Medulla oblongata (tissue), 1 donor: Measurements from ENCODE around the gene BABAM1.

ENCODE experiments used
- DNase-seq: peaks from one replicate; pipeline ENCODE4 v3.0.0-alpha.2; 2015; ENCODE audit errors: extremely low spot score

Gene BABAM1

DNA sequence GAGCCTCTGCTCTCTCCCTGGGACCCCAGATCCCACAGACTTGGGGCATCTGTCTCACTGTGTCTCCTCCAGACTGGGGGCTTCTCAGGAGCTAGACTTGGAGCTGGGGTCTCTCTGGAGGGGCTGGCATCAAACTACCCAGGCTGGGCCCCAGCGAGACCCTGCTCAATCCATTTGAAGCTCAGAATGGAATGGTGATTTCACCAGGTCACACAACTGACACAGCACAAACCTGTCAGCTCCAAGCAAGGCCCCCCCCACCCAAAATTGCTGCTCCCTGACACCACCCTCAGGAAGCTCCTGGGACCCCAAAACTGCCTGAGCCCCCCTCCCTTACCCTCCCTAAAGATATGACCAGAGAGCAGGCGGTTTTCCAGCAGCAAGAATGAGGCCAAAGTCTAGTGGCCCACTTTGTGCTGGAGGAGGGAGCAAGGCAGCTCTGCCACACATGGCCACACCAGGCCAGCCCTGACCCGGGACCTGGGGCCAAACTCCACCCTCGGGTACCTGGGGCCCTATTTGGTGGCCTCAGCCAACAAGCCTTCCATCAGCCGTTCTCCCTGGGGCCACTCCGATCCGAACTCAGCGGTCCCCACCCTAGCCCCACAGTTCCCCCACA lies 23.9 kb upstream of the BABAM1 start:
- DNase-seq: no peak

DNA sequence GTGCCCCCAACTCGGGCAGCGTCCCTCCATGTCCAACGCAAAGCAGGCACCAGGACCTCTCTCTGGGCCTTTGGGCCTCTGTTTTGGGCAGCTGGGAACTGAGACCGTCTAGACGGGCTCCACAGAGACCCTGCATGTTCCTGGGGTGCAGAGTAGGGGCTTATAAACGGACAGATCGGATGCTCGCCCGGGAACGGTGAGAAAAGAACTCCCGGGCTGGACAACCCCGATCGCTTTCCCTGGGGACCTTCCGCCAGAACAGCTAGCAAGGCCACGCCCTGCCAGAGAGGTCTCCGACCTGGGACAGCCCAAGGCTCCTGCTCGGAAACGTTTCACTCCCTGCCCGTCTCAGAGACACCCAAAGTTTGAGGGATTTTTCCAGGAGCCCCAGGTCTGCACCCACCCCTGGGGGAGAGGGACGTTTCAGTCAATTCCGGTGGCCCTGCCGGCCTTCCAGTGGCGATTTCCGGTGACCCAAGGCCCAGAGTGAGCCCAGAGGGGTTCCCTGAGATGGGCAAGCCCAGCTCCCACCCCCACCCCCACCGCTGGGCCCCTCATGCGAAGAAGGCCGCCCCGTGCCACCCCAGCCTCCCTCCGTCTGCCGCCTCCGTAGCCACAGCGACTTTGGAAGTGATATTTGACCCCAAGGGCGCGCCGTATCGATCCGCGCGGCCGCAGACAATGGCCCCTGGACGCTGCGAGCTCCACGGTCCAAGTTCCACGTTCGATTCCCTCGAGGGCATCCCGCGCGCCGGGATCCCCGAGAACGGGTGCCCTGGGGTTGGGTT lies 23.2 kb upstream of the BABAM1 start:
- DNase-seq: no peak

DNA sequence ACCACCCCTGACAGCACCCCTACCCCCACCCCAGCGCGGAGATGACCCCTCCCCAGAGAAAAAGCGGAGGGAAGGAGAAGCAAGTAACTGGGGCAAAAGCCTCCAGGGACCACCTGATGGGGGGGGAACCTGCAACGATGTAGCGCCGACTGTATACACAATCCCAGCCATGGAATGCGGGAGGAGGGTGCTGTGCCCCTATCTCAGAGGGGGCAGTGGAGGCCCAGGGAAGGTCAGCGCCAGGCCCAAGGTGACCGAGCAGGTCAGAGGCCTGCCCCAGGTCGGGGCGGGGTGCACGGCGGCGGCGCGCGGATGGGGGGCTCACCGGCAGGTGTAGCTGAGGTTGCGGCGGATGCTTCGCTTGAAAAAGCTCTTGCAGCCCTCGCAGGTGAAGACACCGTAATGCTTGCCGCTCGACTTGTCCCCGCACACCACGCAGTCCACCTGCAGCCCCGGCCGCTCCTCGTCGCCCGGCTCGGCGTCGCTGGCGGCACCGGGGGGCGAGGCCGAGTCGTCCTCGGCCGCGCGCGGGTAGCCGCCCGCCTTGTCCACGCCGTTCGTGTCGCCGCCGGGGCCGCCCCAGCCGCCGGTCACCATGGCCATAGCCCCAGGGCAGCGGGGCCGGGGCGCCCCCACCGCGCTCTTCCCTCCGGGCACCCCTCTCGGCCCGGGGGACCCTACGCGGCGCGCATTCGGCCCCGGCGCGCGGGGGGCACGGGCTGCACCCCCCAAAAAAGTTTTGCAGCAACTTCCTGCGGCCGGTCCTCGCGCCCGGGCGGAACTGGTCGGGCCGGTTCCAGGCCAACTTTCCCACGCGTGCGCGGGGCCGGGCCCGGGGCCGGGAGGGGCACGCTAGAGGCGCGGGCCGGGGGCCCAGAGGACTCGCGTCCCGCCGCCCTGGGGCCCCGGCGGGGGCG lies 22.4 kb upstream of the BABAM1 start:
- DNase-seq: no peak

DNA sequence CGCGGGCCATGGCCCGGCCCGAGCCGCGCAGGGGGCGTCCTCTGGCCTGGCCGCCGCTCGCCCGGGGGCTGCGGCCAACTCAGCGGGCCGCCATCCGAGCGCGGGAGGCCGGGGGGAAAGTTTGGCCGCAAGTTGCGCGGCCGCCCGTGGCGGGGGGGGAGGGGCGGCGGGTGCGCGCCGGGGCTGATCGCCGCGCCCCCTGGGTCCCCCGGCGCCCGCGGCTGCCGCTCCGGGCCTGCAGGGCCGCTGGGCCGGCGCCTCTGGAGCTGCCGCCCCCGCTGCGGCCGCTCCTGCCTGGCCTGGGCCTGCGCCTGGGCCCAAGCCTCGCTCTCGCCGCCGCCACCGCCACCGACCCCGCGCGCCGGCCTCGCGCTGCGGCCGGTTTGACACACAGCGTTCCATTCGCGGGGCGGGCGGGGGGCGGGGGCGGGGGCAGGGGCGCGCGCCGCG lies 21.7 kb upstream of the BABAM1 start, which contains the start of gene NR2F6:
Gene NR2F6, minus strand, starts transcription at position 385 of the 450 bp plus-strand sequence. CDS start 699 bp downstream, outside the sequence.
- DNase-seq: no peak

DNA sequence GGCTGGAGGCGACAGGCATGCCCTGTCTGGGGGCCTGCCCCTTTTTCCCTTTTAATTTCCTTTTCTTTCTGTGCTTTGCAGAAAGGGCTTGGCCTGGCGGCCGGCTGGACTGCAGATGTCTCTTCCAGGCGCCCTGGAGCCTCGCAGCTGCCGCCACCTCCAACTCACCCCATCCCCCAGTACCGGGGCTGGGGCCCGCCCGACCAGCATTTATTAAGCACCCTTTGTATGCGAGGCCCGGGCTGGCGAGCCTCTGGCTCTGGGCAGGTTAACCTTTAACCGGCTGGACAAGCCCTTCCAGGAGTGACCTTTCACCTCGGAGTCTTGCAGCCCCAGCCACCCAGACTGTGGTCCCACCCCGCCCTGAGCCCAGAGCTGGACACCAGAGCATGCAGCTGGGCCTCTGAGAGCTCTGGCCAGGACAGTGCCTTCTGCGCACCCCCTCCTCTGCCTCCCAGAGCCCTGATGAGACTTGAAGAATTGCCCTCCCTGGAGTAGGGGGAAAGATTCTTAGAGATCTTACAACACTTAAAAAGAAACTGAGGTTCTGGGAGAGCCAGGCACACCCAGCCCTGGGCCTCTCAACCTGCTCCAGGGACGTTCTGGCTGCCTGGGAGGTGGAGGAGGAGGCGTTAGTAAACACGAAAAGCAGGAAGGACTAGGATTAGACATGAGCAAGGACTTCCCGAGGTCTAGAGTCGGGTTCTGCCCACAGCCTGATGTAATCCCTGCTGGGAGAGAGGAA lies 20.4 kb upstream of the BABAM1 start:
- DNase-seq: no peak

- no peak for DNase-seq
These were observed 19.0 kb upstream of the BABAM1 start for GRCh38 chr19:17248011-17248776.

DNA sequence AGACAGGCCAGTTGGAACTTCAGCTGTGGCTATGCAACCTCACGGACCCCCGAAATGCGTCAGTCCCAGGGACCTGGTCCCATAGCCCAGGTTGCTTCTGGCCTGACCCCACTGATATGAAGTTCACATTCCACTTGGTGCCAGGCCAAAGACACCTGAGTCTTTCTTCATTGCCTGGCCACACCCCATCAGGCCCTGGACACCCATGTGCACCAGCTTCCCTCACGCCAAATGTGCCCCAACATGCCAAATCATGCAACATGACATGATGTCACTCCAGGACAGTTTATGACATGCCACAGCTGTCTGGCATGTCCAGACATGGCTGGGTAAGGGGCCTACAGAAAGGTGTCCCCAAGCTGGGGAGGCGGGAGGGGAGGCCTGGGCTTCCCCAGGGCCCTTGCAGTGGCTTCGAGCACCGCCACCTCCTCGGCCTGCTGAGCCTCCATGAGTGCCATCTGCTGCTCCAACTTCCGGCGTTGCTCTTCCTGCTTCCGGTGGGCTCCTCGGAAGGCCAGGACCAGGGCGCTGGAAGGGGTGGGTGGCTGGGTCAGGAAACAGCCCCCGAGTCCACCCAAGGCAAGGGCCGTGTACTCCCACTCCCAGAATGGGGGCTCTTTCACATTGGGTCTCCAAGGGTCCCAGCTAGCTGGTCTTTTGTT lies 17.2 kb upstream of the BABAM1 start:
- no peak for DNase-seq

GRCh38 chr19:17254636-17255035 lies 12.6 kb upstream of the BABAM1 start:
- no peak for DNase-seq

DNA sequence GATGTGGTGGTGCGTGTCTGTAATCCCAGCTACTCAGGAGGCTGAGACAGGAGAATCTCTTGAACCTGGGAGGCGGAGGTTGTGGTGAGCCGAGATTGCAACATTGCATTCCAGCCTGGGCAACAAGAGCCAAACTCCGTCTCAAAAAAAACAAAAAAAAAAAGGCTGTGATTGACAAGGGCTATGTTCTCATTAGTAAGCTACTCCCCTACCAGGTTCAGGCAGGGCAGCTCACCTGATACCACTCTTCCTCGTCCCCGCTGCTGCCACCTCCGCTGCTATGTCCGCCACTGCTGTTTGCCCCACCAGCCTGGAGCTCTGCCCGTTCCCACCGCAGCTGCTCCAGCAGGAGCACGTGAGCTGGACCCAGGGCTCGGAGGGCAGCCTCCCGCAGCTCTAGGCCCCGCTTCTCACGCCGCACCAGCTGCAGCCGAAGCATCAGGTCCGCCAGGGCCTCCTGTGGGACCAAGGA lies 12.1 kb upstream of the BABAM1 start:
- no peak for DNase-seq

GRCh38 chr19:17256130-17256529 lies 11.1 kb upstream of the BABAM1 start:
- DNase-seq: no peak

GRCh38 chr19:17259118-17259780 lies 8.0 kb upstream of the BABAM1 start:
- no peak for DNase-seq

DNA sequence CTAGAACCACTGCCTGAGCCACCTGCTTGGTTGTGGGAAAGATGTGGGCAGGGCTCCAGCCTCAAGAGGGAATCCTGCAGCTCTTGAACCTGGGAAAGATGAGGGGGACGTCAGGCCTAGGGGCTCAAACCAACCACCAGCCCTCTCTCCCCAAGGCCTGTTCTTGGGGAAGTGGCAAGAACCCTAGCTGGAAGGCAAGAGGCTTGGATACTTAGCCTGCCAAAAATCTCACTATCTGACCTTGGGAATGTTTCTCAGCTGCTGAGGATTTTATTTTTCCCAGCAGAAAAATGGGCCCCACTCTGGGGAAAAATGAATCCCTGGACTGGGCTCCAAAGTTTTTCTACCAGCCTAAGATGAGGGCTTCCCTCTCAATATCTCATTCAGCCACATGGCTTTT lies 7.3 kb upstream of the BABAM1 start:
- no peak for DNase-seq

GRCh38 chr19:17260842-17261325 lies 6.4 kb upstream of the BABAM1 start:
- DNase-seq: peak; percentile 67

DNA sequence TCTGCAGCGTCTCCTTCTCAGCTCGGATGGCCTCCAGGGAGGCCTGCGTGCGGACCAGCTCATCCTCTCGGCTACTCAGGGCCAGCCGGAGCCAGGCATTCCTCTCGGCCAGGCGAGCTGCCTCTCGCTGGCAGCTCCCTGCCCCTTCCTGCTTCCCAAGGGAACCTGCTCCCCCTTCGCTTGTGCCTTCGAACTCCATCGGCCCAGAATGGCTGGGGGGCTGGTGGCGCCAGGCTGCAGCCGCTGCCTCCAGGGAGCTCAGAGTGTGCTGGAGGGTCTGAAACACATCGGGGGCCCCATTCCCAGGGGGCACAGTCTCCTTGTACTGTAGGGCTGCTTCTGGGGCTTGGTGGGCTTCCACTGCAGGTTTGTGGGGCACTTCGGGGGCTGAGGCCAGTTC lies 4.7 kb upstream of the BABAM1 start:
- no peak for DNase-seq

- no peak for DNase-seq
These were observed 3.3 kb upstream of the BABAM1 start for GRCh38 chr19:17263712-17264640.

DNA sequence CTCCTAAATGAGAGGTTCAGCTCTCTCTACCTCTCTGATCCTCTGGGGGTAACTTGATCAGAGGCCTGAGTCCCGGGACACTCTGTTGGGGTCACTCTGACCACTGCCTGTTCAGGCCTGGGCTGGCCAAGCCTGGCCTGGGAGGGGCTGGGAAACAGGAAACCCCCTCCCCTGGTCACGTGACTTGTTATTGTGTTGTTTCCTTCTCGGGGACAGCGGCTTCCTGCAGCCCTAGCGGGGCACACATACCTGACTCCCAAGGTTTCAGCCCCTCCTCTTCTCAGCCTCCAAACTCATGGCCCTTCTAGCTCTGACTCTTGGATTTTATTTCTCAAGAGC lies 2.6 kb upstream of the BABAM1 start, which contains the start of gene USHBP1:
Gene USHBP1, minus strand, starts transcription at position 105 of the 339 bp plus-strand sequence. CDS start 446 bp downstream, outside the sequence.
- no peak for DNase-seq

- no peak for DNase-seq
These were observed 1.2 kb upstream of the BABAM1 start for GRCh38 chr19:17266026-17266425.

DNA sequence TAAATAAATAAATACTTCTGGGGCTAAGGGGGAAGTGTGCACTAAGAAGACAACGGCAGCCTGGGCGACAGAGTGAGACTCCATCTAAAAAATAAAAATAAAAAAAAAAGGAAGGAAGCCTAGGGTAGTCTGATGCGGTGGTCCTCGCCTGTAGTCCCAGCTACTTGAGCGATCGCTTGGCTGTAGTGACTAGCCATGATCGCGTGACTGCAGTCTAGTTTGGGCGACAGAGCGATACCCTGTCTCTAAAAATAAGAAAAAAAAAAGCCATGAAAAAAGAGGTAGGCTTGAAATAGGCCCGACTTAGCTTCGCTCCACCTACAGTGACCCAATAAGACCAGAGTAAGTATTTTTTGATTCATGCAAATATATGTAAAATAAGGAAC lies 661 bp upstream of the BABAM1 start:
- DNase-seq: no peak
